Upper lobe of left lung (tissue), 6 donors: Measurements from ENCODE around the gene RAPGEF5. TPM values are rescaled to one million over a fixed set of nuclear protein-coding genes. Genes with fewer than 3 reads are reported as not detected.

ENCODE experiments used
- ATAC-seq, 2 donors: fragments of 200-7000 bp; cut with Tn5 transposase; one replicate each; pipeline ENCODE4 v1.9.1; 2022; ENCODE audit warnings: mild to moderate bottlenecking in 2 of 2, moderate library complexity in 2 of 2; ENCODE audit not compliant: low FRiP score in 2 of 2
- DNase-seq, 2 donors: peaks; one replicate each; pipeline ENCODE4 v3.0.0-alpha.2; 2019 to 2020
- H3K27ac ChIP-seq, 4 donors: fragments of 200-600 bp; sonication (generic); one replicate each; pipeline ENCODE4 v1.5.1; 2016 to 2019
- H3K27me3 ChIP-seq, 4 donors: fragments of 200-600 bp; sonication (generic); one replicate each; pipeline ENCODE4 v1.5.1; 2017 to 2019
- H3K36me3 ChIP-seq, 4 donors: fragments of 200-600 bp; sonication (generic); one replicate each; pipeline ENCODE4 v1.5.1; 2016 to 2019
- H3K4me1 ChIP-seq, 4 donors: fragments of 200-600 bp; sonication (generic); one replicate each; pipeline ENCODE4 v1.5.1; 2018 to 2019
- H3K4me3 ChIP-seq, 4 donors: fragments of 200-600 bp; sonication (generic); one replicate each; pipeline ENCODE4 v1.5.1; 2017 to 2019; ENCODE audit warnings: mild to moderate bottlenecking in 2 of 4, moderate library complexity in 1 of 4
- H3K9me3 ChIP-seq, 4 donors: fragments of 200-600 bp; sonication (generic); one replicate each; pipeline ENCODE4 v1.5.1; 2018 to 2019
- CTCF ChIP-seq, 6 experiments: fragments of 450-650 bp in 4 of 6; fragments of 200-600 bp in 2 of 6; sonication (generic) in 2 of 6; IDR thresholded peaks; one replicate each; pipeline ENCODE4 v1.5.1; 2016 to 2019; ENCODE audit warnings: antibody characterized with exemption in 6 of 6
- EP300 ChIP-seq, 4 donors: sonication (generic); formaldehyde crosslinking; IDR thresholded peaks; one replicate each; pipeline ENCODE4 v1.5.1; 2017; ENCODE audit warnings: antibody characterized with exemption in 4 of 4, control low read depth in 2 of 4
- POLR2A ChIP-seq, 4 donors: fragments of 450-650 bp; IDR thresholded peaks; one replicate each; pipeline ENCODE4 v1.5.1; 2016 to 2017; ENCODE audit warnings: antibody characterized with exemption in 4 of 4, mild to moderate bottlenecking in 2 of 4
- POLR2AphosphoS5 ChIP-seq, 2 donors: sonication (generic); formaldehyde crosslinking; IDR thresholded peaks; one replicate each; pipeline ENCODE4 v1.5.1; 2017; ENCODE audit warnings: antibody characterized with exemption in 2 of 2
- WGBS, 2 donors: methylation state at CpG; one replicate each; pipeline ENCODE4 v1.1.5; 2017 to 2018; 5-methylcytosine and 5-hydroxymethylcytosine counted together
- total RNA-seq, 6 donors: library from RNA; depleted of rRNA in 4 of 6; stranded (reverse); fragments of >200 nt in 4 of 6; gene quantifications; one replicate each; pipeline versions ENCODE4 v1.1.0 to v1.2.1, GENCODE V29; 2016 to 2021
- donor health status: DM: no; HTN: no; CAD: no; lungs with moderate emphysema.
- donor health status: DM: no; HTN: yes; CAD: no; lungs with severe emphysema.

RAPGEF5 gene
- total RNA-seq, 6 donors from 2014 or later: 68.1 to 206 (median 101) TPM

GRCh38 chr7:22195397-22196172, 161.4 kb downstream of the RAPGEF5 start:
- no peaks in the 10 kb centered on the region for H3K9me3 ChIP-seq
- 83% methylated on average over 9 of the region's 9 CpGs for WGBS, 2 donors

GRCh38 chr7:22194658-22195273, 162.2 kb downstream of the RAPGEF5 start:
- DNase-seq (no peak), ATAC-seq (no peak)
- H3K4me1 ChIP-seq: peaks cover 0 to 8% (median 6%) of the 10 kb centered on the region in 4 donors
- H3K27me3 ChIP-seq: no peaks in the 10 kb centered on the region
- H3K36me3 ChIP-seq: peaks cover 0 to 59% (median 19%) of the 10 kb centered on the region in 4 donors
- no peak overlapping the region for H3K27ac ChIP-seq
- TF ChIP-seq POLR2A (IDR thresholded peaks at IDR 0.05) (no peak), CTCF (IDR thresholded peaks at IDR 0.05) (no peak), EP300 (IDR thresholded peaks at IDR 0.05) (no peak), POLR2AphosphoS5 (IDR thresholded peaks at IDR 0.05) (no peak)
- H3K9me3 ChIP-seq: no peaks in the 10 kb centered on the region
- WGBS, 2 donors: 79 to 85% methylated on average over 10 of the region's 10 CpGs
- no peak overlapping the region for H3K4me3 ChIP-seq

More at GRCh38 chr7:22195397-22196172, 161.4 kb downstream of the RAPGEF5 start:
- H3K27ac ChIP-seq: peak overlapping the region in 1 of 4 donors; percentile 46
- no peak for ATAC-seq
- H3K27me3 ChIP-seq: no peaks in the 10 kb centered on the region
- DNase-seq: no peak
- peaks cover 0 to 8% (median 7%) of the 10 kb centered on the region in 4 donors for H3K4me1 ChIP-seq
- TF ChIP-seq EP300 (IDR thresholded peaks at IDR 0.05) (no peak), CTCF (IDR thresholded peaks at IDR 0.05) (no peak), POLR2A (IDR thresholded peaks at IDR 0.05) (no peak), POLR2AphosphoS5 (IDR thresholded peaks at IDR 0.05) (no peak)
- H3K4me3 ChIP-seq: no peak overlapping the region
- H3K36me3 ChIP-seq: peaks cover 0 to 54% (median 18%) of the 10 kb centered on the region in 4 donors

GRCh38 chr7:22193450-22193983, 163.4 kb downstream of the RAPGEF5 start:
- no peak for TF ChIP-seq CTCF (IDR thresholded peaks at IDR 0.05)
- TF ChIP-seq POLR2AphosphoS5 (IDR thresholded peaks at IDR 0.05): no peak
- no peak for TF ChIP-seq POLR2A (IDR thresholded peaks at IDR 0.05)
- no peak for TF ChIP-seq EP300 (IDR thresholded peaks at IDR 0.05)
- Histone ChIP-seq H3K9me3 (no peaks in the 10 kb centered on the region), H3K4me3 (peak overlapping the region in 2 of 4 donors; percentile 3 to 27), H3K4me1 (peaks cover 0 to 8% (median 4%) of the 10 kb centered on the region in 4 donors), H3K36me3 (peaks cover 0 to 67% (median 19%) of the 10 kb centered on the region in 4 donors), H3K27ac (peak overlapping the region in 3 of 4 donors; percentile 6 to 19 (median 14)), H3K27me3 (no peaks in the 10 kb centered on the region)
- WGBS, 2 donors: 76 to 78% methylated on average over 21 of the region's 21 CpGs
- DNase-seq: peak in 1 of 2 donors; percentile 2
- ATAC-seq: peak; percentile 54 to 73

GRCh38 chr7:22192801-22193200, 164.2 kb downstream of the RAPGEF5 start:
- DNase-seq: no peak
- ATAC-seq: no peak
- Histone ChIP-seq H3K27me3 (no peaks in the 10 kb centered on the region), H3K4me1 (peaks cover 0 to 8% (median 4%) of the 10 kb centered on the region in 4 donors), H3K4me3 (peak overlapping the region in 2 of 4 donors; percentile 3 to 27), H3K27ac (no peak overlapping the region), H3K36me3 (peaks cover 0 to 66% (median 22%) of the 10 kb centered on the region in 4 donors), H3K9me3 (no peaks in the 10 kb centered on the region)
- 38 to 45% methylated on average over 3 of the region's 3 CpGs for WGBS, 2 donors
- TF ChIP-seq EP300 (IDR thresholded peaks at IDR 0.05): no peak
- no peak for TF ChIP-seq CTCF (IDR thresholded peaks at IDR 0.05)
- no peak for TF ChIP-seq POLR2AphosphoS5 (IDR thresholded peaks at IDR 0.05)
- no peak for TF ChIP-seq POLR2A (IDR thresholded peaks at IDR 0.05)
